GM19239 (cell line): ENCODE results near the gene SHPK.
A peak's percentile ranks its signal among the peaks of the same experiment; 100 is the strongest.

ENCODE experiments used
- DNase-seq: peaks from one replicate; pipeline ENCODE4 v3.0.0; 2011; ENCODE audit warnings: low spot score; ENCODE audit not compliant: insufficient read length
- FAIRE-seq: peaks from 2 replicates; lab custom pipeline; 2011; peaks lifted over from hg19 to GRCh38; lab: Jason Lieb, UNC

Gene SHPK

GRCh38 chr17:3636154-3636907 is at the start of gene SHPK, which contains the start of gene CTNS:
Gene SHPK, minus strand, starts transcription at chr17:3636250. Its CDS starts 31 bp downstream, at chr17:3636219.
Gene CTNS, plus strand, starts transcription at chr17:3636760. Its CDS starts 3,447 bp downstream, at chr17:3640207.
- DNase-seq (peak; percentile 99), FAIRE-seq (peak; percentile 97)

- FAIRE-seq (peak; percentile 72), DNase-seq (no peak)
These were observed 49.1 kb upstream of the SHPK start for GRCh38 chr17:3685174-3685573.

GRCh38 chr17:3683054-3683511 is 47.0 kb upstream of the SHPK start:
- DNase-seq (peak; percentile 91), FAIRE-seq (peak; percentile 95)

- FAIRE-seq (no peak), DNase-seq (no peak)
These were observed 46.0 kb upstream of the SHPK start for GRCh38 chr17:3682033-3682432.

GRCh38 chr17:3681565-3681964 is 45.5 kb upstream of the SHPK start:
- FAIRE-seq (no peak), DNase-seq (no peak)

GRCh38 chr17:3681057-3681456 is 45.0 kb upstream of the SHPK start:
- DNase-seq: no peak
- no peak for FAIRE-seq

- no peak for FAIRE-seq
These were observed 43.6 kb upstream of the SHPK start for GRCh38 chr17:3679531-3680126.

GRCh38 chr17:3678821-3679530 is 42.9 kb upstream of the SHPK start:
- DNase-seq: no peak
- no peak for FAIRE-seq

More at GRCh38 chr17:3679531-3680126, 43.6 kb upstream of the SHPK start:
- DNase-seq: no peak

GRCh38 chr17:3678095-3678820 is 42.2 kb upstream of the SHPK start:
- FAIRE-seq (no peak), DNase-seq (no peak)

- DNase-seq (no peak), FAIRE-seq (no peak)
These were observed 39.8 kb upstream of the SHPK start for GRCh38 chr17:3675886-3676285.

GRCh38 chr17:3672571-3672970 is 36.5 kb upstream of the SHPK start:
- DNase-seq (no peak), FAIRE-seq (no peak)

GRCh38 chr17:3669548-3669947 is 33.5 kb upstream of the SHPK start:
- DNase-seq (no peak), FAIRE-seq (no peak)

GRCh38 chr17:3669085-3669347 is 33.0 kb upstream of the SHPK start:
- no peak for DNase-seq
- FAIRE-seq: no peak

- FAIRE-seq (peak; percentile 97), DNase-seq (peak; percentile 99)
These were observed 32.4 kb upstream of the SHPK start, which contains the start of the genes EMC6 and TAX1BP3 for GRCh38 chr17:3668279-3669084. Gene EMC6, plus strand, starts transcription at chr17:3668812. Its CDS starts 335 bp downstream, at chr17:3669147. Gene TAX1BP3, minus strand, starts transcription at chr17:3668578. Its CDS starts 52 bp downstream, at chr17:3668526.

GRCh38 chr17:3667366-3668278 is 31.6 kb upstream of the SHPK start:
- DNase-seq (no peak), FAIRE-seq (peak; percentile 78)

GRCh38 chr17:3666516-3666915 is 30.5 kb upstream of the SHPK start:
- FAIRE-seq (no peak), DNase-seq (no peak)

GRCh38 chr17:3665834-3666233 is 29.8 kb upstream of the SHPK start:
- no peak for FAIRE-seq
- DNase-seq: no peak
